Smooth muscle cell of bladder (primary cell): Measurements from ENCODE around the gene KDM5A. TPM values are rescaled to one million over a fixed set of nuclear protein-coding genes. Genes with fewer than 3 reads are reported as not detected.

Experiments
- total RNA-seq: library from RNA; depleted of rRNA; stranded (reverse); fragments of >200 nt; gene quantifications from 2 replicates; pipeline ENCODE4 v1.2.3, GENCODE V29; 2014

The KDM5A gene
- total RNA-seq, result 49.4 and 62.1 TPM in 2 replicates

GRCh38 chr12:389142-390096, at the start of gene KDM5A:
KDM5A (minus strand) TSS chr12:389320; CDS start chr12:389091, 229 bp downstream.

GRCh38 chr12:401235-402028, 12.3 kb upstream of the KDM5A start, which contains the start of gene CCDC77:
CCDC77 (plus strand) TSS chr12:401644; CDS start chr12:409384, 7,740 bp downstream.

GRCh38 chr12:262817-263216, 126.3 kb downstream of the KDM5A start, which contains the start of gene SLC6A13:
SLC6A13 (minus strand) TSS chr12:262836; CDS start chr12:260052, 2,784 bp downstream.

Other genes with a start within 250 kb of the KDM5A start
- under 0.01 TPM in 1 of 2 replicates, not detected in the other for gene SLC6A12, start 175.2 kb downstream of the KDM5A start, total RNA-seq
- gene SLC6A13, start 126.5 kb downstream of the KDM5A start, total RNA-seq, result 0.14 and 0.18 TPM in 2 replicates
- gene CCDC77, start 12.3 kb upstream of the KDM5A start, total RNA-seq, result 4.3 and 4.9 TPM in 2 replicates
- gene B4GALNT3, start 70.6 kb upstream of the KDM5A start, total RNA-seq, result under 0.01 TPM in 1 of 2 replicates, not detected in the other